GM13976 (cell line): ENCODE measurements around the gene PFKFB1.
A peak's percentile ranks its signal among the peaks of the same experiment; 100 is the strongest.

Source experiments
- DNase-seq: peaks from one replicate; pipeline ENCODE4 v3.0.0; 2012; ENCODE audit warnings: low spot score
- in situ Hi-C: fragments of 300-500 bp; cut with MboI; formaldehyde crosslinking; loops from one replicate; pipeline ENCODE4 v1.12.0; 2022; ENCODE audit warnings: low sequenced_read_pairs, mixed read lengths, inconsistent platforms; ENCODE audit not compliant: unreplicated experiment
- TF ChIP-seq, protein P1 (sequence below): IDR thresholded peaks from 2 replicates; pipeline ENCODE4 v1.5.1; 2012; ENCODE audit warnings: borderline replicate concordance, mild to moderate bottlenecking; ENCODE audit not compliant: insufficient read depth; ENCODE audit errors: extremely low read depth, missing control alignments, control extremely low read depth

Gene PFKFB1

DNA sequence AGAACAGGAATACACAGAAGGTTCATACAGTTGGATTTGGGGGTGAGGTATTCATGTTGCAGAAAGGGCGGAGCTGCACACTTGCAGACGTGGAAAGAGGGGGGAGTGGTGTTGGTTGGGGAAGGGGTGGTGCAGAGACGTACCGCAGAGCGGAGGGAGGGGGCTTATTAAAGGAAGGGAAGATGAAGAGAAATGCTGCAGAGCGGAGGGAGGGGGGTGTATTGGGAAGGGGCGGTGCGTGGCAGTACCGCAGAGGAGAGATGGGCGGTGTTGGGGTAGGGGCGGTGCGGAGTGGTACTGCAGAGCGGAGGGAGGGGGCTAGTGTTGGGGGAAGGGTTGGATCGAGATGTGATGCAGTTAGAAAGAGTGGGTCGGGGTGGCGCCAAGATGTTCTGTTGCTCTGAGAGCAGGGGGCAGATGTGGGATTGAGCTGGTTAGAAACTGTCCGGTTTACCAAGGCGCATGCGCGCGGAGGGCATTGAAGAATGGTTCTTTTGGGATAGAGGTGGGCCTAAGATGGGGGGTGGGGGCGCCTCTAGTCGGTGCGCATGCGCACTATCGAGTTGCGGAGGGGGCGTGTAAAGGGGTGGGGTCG lies 72.5 kb downstream of the PFKFB1 start:
- DNase-seq = peak; percentile 66

DNA sequence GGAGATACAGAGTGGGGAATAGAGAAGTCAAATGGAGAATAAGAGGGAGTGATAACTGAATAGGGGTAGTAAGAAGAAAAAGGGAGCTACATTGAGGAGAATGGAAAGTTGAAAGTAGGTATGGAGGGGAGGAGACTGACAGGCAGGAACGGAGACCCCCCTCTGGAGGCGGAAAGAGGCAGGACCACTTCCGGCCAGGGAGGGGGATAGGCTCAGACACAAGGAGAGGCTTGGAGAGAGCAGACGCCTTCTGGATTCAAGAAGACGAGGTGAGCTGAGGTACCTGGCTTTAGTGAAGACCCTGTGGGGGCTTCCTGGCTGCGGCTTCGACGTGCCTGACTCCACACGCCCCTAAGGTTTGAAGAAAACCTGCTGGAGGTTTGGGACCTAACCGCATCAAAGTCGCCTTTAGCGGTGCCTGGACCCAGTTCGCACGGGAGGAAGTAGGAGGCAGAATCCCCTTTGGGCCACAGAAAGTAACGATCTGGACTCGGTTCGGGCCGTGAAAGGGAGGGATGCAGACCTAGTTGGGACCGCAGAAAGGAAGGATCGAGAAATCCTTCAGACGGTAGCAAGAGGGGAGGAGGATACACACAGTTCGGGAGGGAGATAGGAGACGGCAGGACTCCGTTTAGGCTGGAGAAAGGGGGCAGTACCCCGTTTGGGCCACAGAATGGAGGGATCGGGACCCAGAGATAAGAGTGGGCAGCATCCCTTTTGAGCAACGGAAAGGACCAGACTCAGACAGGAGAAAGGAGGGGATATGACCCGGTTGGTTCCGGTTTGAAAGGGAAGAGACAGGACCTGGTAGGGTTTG lies 73.2 kb downstream of the PFKFB1 start, which contains the start of gene TRO:
TSS of gene TRO (plus strand) at position 215 of the 817 bp plus-strand sequence. CDS start 1,423 bp downstream, outside the sequence.
- no peak for DNase-seq
- TF ChIP-seq, protein P1, sequence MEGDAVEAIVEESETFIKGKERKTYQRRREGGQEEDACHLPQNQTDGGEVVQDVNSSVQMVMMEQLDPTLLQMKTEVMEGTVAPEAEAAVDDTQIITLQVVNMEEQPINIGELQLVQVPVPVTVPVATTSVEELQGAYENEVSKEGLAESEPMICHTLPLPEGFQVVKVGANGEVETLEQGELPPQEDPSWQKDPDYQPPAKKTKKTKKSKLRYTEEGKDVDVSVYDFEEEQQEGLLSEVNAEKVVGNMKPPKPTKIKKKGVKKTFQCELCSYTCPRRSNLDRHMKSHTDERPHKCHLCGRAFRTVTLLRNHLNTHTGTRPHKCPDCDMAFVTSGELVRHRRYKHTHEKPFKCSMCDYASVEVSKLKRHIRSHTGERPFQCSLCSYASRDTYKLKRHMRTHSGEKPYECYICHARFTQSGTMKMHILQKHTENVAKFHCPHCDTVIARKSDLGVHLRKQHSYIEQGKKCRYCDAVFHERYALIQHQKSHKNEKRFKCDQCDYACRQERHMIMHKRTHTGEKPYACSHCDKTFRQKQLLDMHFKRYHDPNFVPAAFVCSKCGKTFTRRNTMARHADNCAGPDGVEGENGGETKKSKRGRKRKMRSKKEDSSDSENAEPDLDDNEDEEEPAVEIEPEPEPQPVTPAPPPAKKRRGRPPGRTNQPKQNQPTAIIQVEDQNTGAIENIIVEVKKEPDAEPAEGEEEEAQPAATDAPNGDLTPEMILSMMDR = no peak
- in situ Hi-C loops = no loop called here

More for the DNA sequence above, 72.5 kb downstream of the PFKFB1 start:
- in situ Hi-C loops = no loop called here
- TF ChIP-seq, protein P1 = no peak

DNA sequence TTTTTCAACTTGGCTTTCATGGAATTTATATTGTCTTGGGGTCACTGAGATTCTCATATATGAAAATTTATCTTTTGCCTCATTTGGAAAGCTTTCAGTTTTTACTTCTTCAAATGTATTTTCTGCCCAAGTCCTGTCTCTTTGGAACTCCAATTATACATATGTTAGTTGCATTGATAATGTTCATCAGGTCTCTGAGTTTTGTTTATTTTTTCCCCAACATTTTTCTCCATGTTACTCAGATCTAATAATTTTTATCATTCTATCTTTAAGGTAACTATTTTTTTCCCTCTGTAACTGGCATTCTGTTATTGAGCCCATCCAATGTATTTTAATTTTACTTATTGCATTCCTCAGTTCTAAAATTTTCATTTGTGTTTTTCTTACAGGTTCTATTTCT lies 84.0 kb downstream of the PFKFB1 start:
- DNase-seq = no peak
- in situ Hi-C loops = no loop called here
- TF ChIP-seq, protein P1 = no peak

DNA sequence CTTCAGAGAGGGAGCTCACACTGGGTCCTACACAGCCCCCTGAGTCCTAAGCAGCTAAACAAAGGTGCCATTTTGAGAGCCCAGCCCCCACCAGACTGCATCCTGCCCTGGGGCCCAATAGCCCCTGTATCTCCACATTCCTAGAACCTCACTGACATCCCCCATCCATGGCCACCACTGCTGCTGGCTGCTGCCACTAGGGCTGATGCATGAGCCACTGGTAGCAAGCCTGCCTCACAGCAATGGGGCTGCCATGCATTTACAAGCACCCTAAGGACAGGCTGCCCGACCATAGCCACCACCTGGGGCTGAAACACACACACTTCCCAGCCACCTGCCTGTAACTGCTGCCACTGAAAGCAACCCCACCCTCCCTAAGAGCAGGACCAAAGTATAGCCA lies 99.8 kb downstream of the PFKFB1 start:
- in situ Hi-C loops = no loop called here
- TF ChIP-seq, protein P1 = no peak

DNA sequence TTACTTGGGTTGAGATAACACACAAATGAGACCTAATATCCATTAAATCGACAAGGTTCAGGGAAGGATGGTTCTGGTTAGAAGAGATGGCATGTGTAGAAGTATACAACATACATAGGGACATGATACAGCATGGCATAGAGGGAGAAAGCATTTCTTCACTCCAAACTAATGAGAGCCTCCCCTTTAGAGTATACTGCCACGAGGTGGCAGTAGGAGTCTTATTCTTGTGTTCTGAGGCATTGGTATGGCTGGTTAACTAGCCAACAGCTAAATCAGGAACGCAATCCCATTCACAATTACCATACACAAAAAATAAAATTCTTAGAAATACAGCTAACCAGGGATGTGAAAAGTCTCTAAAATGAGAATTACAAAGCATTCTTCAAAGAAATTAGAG lies 102.4 kb downstream of the PFKFB1 start:
- in situ Hi-C loops = no loop called here
- peak; percentile 28 for DNase-seq
- TF ChIP-seq, protein P1 = peak; percentile 52

More for the DNA sequence above, 99.8 kb downstream of the PFKFB1 start:
- no peak for DNase-seq

DNA sequence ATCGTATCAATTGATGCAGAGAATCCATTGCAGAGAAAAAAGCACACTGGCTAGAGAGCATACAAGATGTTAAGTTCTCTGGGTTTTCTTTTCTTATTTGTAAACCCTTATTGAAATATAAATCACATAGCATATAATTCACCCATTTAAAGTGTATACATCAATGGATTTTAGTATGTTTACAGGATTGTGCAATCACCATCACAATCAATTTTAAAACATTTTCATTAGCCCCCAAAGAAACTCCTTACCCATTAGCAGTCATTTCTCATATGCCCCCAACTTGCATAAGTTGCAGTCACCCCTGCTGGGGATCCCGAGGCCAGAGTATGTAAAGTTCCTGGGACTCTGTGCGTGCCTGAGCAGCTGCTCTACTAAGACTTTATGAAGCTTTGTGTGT lies 108.2 kb downstream of the PFKFB1 start:
- no peak for DNase-seq
- TF ChIP-seq, protein P1 = no peak
- in situ Hi-C loops = no loop called here
